RKO (cell line): Measurements from ENCODE around the gene PLCD1.
A peak's percentile ranks its signal among the peaks of the same experiment; 100 is the strongest.

Experiments
- DNase-seq: peaks from one replicate; pipeline ENCODE4 v3.0.0-alpha.2; 2016; ENCODE audit warnings: low spot score

The PLCD1 gene

DNA sequence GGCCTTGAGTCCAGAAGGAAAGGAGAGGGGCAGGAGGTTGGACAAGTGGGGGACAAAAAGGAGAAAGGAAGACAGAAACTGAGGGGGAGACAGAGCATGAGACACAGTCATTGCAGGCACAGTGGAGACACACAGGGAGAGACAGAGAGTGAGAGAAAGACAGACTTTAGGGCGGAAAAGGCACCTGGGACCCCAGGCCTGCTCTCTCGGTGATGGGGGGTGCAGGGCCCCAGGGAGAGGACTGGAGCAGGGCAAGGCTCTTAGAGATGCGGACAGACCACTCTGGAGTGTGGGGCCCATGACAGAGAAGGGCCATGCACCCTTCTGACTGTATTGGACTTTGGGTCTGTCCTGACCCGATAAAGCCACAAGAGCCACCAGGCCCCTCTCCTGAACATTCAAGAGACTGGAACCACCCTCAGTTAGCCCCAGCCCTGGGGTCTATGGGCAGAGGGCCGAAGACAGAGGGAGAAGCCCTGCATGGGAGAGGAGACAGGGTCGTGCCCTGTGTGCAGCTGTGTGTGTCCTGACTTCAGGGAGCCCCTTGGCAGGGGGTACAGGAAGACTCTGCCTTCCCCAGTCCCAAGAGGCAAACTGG lies 12.5 kb downstream of the PLCD1 start:
- DNase-seq, result no peak

DNA sequence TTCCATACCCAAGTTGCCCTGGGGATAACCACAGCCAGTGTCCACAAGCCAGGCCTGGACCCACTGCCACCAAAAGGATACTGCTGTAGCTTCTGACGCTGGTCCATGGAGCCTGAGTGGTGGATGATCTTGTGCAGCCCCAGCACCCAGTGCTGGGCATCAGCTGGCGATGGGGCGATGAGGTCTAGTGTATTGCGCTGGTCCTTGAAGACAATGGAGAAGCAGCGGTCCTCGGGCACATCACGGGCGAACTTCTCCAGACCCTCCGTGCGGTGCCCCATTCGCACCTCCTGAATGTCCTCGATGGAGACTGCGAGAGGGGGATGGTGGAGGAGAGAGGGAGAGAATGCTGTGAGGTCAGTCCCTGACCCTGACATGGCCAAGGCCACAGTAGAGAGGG lies 13.0 kb downstream of the PLCD1 start:
- DNase-seq, result no peak

DNA sequence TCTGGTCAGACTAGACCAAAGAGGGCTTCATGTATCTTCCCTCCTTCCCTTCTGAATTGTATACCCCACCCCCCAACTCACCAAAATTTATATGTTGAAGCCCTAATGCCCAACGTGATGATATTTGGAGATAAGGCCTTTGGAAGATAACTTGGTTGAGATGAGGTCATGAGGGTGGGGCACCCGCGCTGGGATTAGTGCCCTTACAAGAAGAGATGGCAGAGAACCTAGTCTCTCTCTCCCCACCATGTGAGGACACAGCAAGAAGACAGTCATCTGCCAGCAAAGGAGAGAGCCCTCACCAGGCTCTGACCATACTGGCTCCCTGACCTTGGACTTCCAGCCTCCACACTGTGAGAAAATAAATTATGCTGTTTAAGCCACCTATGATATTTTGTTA lies 13.5 kb downstream of the PLCD1 start:
- no peak for DNase-seq

DNA sequence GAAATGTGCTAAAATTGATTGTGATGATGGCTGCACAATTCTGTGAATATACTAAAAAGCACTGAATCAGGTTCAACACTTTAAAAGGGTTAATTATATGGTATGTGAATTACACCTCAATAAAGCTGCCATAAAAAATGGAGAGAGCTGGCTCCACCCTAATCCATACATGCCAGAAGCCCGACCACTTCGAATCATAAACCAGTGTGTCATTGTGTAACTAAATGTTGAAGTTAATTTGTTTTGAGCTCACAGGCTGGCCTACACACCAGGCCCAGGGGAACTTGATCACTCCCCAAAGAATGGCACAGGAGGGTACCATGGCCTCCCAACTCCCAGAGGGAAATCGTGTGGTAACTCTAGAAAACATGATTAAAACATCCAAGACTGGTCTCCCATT lies 14.0 kb downstream of the PLCD1 start:
- no peak for DNase-seq

DNA sequence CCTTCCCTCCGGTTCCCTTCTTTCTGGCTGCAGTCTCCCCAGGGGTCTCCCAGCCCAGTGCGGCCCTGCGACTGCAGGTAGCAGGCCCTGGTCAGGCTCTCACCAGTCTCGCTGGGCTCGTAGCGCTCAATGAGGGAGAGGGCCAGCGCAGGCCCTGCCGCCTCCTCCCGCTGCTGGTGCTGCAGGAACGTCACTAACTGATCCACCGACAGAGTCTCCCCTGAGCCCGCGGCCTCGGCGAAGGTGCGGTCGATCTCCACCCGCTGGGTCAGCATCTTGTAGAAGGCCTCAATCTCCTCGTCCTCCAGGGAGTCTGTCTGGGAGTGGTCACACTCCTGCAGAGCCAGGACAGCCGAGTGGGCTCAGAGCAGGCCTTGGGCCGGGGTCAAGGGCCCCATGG lies 18.3 kb downstream of the PLCD1 start:
- no peak for DNase-seq

DNA sequence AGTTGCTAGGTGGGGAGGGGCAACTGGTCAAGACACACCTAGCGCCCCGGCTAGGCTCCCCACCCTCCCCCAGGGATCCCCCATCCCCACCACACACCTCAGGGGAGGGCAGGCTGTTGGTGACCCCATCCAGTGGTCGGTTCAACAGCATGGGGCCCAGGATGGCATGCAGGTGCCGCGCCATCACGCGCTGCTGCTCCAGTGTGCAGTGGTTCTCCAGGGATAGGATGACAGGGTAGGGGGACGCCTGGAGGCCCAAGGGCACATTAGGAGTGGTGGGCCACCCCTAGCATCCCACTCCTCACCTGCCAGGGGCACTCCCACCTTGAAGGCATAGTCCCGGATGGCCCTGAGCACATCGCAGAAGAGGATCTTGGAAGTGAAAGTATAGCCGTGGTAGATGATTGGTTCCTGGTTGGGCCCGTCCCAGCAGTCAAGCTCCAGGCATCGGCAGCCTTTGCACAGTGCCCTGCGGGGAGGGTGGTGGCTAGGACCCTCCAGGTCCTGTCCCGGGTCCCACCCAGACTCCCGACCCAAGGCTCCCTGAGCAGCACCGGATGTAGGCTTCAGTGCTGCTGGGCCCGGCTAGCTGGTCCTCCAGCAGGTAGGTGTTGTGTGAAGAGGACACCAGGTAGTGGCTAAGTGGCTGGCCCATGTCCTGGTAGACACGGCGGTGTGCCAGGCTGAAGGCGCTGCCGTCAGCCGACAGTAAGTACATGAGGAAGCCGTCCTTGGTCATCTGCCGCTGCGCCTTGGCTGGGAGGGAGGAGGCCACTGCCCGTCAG lies 19.4 kb downstream of the PLCD1 start:
- DNase-seq, result no peak

DNA sequence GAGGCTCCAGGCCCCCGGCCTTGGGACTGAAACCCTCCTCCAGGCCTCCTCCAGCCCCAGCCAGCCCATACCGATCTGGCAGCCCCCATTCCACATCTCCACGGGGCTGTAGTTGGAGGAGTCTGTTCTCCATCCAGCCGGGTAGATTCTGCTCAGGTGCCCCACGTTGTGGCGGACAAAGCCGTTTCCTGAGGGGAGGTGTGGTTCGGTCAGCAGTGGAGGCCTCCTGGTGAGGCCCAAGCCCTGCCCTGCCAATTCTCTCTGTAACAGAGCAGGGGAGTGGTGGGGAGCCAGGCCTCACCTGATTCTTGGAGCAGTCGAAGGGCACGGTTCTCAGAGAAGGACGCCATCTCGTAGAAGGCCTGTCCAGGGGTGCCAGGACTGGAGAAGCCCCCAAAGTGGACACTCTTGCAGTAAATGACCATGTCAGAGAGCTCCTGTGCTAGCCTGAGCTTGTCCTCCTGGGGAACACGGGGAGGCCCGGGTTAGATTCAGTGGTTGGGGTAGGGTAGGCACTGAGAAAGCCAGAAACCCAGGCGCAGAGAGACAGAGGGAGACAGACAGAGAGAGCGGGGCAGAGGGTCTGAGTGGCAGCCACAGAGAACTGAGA lies 20.4 kb downstream of the PLCD1 start:
- DNase-seq, result no peak

DNA sequence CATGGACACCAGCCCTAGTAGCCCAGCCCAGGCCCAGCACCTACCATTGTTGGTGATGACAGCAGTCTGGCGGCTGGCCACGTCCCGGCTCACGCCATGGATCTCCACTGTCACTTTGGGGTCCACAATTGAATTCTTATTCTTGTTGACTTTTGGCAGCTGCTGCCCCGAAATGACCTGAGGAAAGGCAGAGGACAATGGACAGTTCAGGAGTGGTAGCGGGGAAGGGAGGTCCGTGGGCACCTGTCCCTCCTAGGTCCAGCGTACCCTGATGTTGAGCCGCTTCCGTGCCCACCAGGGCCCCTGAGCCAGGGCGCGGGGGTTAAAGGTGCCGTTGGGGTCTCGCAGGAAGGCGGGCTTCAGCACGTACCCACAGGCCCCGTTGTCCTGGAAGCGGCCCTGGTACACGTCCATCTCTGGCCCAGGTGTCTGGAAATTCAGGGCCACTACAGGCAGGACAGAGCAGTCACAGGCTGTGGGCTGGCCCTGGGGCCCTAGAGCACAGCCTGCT lies 21.2 kb downstream of the PLCD1 start:
- DNase-seq, result no peak

DNA sequence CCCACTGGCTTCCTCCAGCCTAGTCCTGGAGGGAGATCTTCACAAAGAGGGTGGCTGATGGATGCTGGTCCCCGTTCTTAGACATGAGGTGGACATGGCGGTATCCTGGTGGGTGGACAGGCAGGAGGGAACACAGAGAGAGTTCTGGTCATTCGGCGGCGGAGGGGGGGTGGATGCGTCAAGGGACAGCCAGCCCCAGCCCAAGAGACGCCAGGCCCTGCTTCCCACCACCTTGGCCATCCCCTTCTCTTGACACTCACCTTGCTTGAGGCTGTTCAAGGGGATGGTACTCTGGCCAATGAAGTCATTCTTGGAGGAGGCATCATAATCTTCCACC lies 21.7 kb downstream of the PLCD1 start:
- no peak for DNase-seq

DNA sequence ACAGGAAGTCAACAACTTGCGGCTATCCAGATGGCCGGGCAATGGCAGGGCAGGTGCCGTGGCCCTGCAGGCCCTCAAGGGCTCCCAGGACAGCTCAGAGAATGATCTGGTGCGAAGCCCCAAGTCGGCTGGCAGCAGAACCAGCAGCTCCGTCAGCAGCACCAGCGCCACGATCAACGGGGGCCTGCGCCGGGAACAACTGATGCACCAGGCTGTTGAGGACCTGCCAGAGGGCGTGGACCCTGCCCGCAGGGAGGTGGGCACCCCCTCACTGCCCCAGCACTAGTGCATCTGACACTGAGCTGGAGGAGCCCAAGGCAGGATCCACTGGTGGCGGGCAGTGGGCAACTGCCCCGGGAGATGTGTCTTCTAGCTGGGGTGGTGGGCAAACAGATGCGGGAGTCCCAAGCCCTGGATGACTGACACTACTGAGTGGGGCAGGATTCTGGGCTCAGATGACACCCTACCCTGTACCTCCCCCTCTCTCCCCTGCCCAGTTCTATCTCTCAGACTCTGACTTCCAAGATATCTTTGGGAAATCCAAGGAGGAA lies 22.9 kb downstream of the PLCD1 start:
- no peak for DNase-seq

DNA sequence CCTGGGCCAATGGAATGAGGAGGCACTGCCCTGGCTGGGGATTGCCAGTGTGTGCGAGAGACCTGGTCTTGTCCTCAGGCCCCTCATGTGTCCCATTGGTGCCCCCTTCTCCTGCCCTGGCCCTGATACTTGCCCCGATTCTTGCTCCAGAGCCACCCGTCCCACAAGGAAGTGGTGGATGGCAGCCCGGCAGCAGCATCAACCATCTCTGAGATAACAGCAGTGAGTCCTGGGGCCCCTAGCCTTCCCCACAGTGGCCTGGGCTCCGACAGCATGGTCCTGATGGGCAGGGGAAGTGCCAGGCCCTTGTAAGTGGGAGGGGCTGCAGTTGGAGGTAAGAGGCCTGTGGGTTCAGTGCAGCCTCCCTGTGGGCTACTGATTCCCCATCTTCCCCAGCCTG lies 23.4 kb downstream of the PLCD1 start:
- no peak for DNase-seq

DNA sequence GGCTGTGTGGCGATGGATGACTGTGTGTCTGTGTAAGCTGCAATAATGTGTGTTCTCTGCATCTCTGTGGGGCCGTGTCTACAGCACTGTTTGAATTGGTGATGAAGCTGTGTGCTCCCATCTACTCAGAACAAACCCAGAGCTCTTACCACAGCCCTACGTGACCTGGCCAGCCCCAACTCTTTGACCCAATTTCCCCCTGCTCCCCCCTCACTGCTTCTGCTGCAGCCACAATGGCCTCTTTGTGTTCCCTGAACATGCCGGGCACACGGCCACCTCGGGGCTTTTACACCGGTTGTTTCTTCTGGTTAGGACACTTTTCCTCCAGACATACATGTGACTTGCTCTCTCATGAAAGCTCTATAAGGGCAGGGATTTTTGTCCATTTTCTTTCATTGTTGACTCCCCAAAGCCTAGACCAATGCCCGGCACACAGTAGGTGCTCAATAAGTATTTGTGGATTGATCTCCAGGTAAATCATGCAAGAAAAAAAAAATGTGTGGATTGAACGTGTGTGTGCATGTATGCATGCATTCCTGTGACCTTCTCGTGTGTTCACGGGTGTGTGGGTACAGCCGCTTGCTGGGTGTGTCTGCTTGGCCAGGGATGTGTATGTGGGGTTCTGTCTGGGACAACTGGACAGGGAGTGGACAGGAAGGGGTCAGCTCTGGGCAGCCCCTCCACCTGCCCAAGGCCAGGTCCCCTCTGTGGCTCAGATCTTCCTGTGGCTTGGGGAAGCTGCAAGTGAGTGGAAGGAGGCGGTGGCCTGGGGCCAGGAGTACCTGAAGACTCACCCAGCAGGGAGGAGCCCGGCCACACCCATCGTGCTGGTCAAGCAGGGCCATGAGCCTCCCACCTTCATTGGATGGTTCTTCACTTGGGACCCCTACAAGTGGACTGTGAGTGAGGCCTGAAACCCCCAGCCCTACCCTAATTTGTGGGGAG lies 24.1 kb downstream of the PLCD1 start:
- DNase-seq, result no peak

DNA sequence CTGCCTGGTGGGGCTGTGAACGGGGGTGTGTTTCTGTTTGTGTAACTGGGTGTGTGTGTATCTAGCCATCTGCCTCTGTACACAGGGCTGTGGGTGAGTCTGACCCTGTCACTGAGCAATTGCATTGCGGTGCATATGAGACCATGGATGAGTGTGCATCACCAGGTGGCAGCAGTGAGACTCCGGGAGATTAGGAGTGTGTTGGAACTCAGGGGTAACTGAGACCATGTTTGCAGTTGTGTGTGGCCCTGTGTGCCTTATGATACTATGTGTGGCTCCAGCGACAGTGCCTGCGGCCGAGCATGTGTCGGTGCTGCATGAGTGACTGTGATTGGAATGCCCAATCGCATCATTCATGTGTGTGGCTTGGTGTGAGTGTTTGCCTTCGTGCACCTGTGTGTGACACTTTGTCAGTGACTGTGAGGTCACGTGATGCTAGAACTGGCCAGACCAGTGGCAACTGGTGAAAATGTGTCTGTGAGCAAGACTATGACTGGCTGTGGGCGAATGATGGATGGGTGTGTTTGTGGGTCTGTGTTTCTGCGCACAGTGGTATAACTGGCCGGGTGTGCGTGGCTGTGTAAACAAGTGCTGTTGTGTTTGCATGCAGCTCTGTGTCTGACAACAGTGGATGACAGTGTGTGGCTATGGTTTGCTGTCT lies 24.9 kb downstream of the PLCD1 start:
- peak; percentile 77 for DNase-seq

DNA sequence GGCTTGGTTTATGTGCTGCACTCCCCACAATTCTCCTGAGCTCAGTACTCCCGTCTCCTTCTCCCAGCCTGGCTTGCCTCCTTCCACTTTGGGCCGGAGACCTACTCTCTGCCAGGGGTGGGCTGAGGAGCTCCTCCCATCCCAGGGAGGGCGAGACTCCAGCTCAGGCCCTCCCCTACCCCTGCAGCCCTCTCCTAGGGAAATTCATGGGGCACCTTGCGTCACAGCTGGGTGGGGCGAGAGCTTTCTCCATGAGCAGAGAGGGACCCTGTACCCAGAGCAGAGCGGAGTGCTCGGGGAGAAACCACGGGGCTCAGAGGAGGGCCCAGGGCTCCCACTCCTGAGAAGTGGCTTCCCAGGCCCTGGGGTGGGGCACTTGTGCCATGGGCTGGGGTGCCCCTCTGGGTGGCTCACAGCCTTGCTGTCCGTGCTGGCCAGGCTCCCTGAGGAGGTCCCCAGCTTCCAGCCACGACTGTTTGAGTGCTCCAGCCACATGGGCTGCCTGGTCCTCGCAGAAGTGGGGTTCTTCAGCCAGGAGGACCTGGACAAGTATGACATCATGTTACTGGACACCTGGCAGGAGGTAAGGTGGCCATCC lies 25.5 kb downstream of the PLCD1 start:
- DNase-seq, result no peak

DNA sequence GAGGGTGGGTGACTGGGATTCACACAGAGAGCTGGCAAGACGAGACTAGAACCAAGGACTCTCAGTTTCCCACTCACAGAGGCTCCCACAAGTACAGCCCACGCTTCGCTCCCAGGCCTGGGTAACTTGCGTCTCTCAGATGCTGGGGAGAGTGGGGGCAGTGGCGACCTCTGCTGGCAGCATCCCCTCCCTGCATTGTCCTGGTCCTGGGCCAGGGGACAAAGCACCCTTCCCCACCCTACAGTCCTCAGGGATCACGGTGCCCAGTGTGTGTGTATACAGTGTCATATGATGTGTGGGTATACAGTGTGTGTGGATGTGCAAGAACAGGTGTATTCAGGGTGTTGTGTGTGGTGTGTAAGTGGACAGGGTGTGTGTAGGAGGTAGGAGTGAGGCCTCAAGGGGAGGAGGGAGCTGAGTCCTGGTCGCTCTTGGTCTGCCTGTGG lies 26.0 kb downstream of the PLCD1 start:
- no peak for DNase-seq

DNA sequence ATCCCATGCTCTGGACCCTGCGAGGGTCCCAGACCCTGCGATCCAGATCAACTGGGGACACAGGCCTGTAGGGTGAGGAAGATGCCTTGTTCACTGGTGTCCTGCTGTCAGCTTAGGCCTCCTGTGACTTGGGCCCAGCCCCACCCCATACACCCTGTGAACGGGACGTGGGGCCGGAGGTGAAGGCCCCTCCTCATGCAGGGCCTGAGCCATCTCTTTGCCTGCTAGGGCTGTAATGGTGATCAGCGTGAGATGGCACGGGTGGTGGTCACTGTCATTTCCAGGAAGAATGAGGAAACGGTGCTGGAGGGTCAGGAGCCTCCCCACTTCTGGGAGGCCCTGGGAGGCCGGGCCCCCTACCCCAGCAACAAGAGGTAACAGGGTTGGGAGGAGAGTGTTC lies 26.5 kb downstream of the PLCD1 start:
- no peak for DNase-seq

DNA sequence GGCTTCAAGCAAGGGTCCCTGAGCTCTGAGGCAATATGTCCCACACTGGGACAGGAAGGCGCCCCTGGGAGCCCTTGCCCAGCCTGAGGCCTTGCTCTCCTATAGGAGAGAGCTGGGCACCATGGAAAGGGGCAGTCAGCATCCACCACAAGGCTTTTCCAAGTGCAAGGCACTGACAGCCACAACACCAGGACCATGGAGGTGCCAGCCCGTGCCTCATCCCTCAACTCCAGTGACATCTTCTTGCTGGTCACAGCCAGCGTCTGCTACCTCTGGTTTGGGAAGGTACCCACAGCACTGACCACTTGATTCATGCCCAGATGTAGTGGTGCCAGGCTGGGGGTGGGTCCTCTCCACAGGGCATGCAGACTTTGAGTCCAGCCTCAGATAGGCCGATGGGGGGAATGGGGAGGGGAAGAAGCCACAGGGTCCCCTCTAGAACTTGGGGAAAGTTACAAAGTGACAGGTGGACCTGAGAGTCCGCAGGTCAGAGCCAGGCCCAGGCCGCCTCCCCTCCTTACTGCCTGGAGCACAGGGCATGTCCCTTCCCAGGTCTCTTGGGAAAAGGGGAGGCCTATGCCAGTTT lies 27.1 kb downstream of the PLCD1 start:
- no peak for DNase-seq

DNA sequence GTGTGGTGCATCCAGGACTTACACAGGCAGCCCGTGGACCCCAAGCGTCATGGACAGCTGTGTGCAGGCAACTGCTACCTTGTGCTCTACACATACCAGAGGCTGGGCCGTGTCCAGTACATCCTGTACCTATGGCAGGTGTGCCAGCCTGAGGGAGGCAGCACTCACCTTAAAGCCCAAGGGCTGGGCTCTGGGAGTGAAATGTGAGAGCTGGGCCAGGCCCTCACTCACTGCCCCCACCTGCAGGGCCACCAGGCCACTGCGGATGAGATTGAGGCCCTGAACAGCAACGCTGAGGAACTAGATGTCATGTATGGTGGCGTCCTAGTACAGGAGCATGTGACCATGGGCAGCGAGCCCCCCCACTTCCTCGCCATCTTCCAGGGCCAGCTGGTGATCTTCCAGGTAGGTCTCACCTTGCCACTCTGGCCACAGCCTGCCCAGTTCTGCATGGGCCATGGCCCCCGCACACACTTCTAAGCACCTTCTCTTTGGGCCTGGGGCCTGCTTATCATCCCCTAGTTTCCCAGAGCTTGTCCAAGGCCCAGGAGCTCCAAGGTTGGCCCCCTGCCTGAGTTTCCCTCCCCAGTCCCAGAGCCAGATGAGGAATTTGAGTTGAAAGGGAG lies 27.9 kb downstream of the PLCD1 start:
- DNase-seq, result no peak

DNA sequence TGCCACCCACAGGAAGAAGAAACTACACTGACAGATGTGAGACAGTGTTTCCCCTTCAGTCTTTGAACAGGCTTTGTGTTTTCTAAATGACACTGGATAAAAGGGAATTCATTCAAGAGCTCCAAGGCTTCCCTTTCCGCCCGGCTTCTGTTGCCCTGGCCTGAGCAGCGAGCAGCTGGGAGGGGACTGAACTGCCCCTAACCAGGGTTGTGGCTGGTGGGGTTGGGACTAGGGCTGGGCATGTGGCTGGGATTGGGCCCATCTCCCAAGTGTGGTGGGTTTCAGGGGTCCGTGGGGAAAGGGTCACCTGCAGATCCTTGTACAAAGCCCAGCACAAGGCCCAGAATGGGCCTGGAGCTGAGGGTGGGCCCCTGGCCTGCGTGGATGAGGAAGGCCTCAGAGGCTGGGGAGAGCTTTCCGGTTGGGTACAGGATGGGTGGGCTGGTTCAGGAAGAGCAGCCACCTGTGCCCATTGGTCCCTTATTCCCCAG lies 28.4 kb downstream of the PLCD1 start:
- no peak for DNase-seq
